Measurements from ENCODE around the gene TTC23.

TTC23 gene

GRCh38 chr15:99130314-99130713 lies 119.1 kb downstream of the TTC23 start:
- TF ChIP-seq, protein P1, sequence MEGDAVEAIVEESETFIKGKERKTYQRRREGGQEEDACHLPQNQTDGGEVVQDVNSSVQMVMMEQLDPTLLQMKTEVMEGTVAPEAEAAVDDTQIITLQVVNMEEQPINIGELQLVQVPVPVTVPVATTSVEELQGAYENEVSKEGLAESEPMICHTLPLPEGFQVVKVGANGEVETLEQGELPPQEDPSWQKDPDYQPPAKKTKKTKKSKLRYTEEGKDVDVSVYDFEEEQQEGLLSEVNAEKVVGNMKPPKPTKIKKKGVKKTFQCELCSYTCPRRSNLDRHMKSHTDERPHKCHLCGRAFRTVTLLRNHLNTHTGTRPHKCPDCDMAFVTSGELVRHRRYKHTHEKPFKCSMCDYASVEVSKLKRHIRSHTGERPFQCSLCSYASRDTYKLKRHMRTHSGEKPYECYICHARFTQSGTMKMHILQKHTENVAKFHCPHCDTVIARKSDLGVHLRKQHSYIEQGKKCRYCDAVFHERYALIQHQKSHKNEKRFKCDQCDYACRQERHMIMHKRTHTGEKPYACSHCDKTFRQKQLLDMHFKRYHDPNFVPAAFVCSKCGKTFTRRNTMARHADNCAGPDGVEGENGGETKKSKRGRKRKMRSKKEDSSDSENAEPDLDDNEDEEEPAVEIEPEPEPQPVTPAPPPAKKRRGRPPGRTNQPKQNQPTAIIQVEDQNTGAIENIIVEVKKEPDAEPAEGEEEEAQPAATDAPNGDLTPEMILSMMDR (conservative IDR thresholded peaks at IDR 0.05): no peak
- H3K27ac ChIP-seq: no peak overlapping the region

- TF ChIP-seq, protein P1 (conservative IDR thresholded peaks at IDR 0.05): no peak
- H3K27ac ChIP-seq: no peak overlapping the region
Measured at GRCh38 chr15:99129644-99130043, 119.7 kb downstream of the TTC23 start.

- TF ChIP-seq, protein P1 (conservative IDR thresholded peaks at IDR 0.05): no peak
- H3K27ac ChIP-seq: no peak overlapping the region
Measured at GRCh38 chr15:99128411-99128810, 121.0 kb downstream of the TTC23 start.

- TF ChIP-seq, protein P1 (conservative IDR thresholded peaks at IDR 0.05): no peak
- H3K27ac ChIP-seq: no peak overlapping the region
Measured at GRCh38 chr15:99127773-99128172, 121.6 kb downstream of the TTC23 start.

DNA sequence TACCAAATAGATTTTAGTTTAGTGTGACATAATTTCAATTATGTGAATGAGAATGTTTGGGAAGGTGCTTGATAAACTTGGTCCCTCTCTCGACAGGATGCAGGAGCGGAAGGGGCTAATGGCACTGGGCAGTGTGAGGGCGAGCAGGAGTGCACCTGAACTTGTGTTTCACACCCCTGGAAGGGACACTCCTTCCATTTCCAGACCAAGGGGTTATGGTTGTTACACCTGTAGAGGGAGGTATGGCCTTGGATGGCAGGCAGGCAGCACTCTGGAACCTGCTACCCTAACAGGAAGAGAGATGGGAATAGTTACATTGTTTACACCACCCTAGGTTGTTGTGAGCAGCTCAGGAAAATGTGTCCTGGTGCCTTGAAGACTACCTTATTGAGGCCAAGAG lies 122.5 kb downstream of the TTC23 start:
- H3K27ac ChIP-seq: no peak overlapping the region
- TF ChIP-seq, protein P1 (conservative IDR thresholded peaks at IDR 0.05): no peak

DNA sequence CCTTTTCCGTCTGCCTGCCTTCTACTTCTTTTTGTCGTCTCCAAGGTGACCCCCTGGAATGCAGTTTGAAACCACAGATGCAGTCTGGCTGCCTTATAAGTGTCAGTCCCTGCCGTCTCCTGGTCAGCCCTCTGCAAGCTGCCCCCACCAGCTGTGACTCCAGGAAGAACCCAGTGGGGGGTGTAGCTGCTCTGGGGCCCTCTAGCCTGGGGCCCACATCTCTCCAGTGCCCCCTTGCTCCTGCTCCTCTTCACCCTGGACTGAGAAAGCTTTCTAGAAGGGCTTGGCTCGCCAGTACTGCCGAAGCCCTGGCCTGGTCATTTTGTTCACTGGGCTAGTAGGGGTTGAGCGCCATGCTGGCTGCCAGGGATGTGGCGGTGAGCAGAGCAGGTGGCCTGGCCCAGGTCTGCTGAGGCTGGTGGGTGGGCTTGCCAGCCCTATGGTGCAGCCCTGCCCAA lies 123.2 kb downstream of the TTC23 start:
- TF ChIP-seq, protein P1 (conservative IDR thresholded peaks at IDR 0.05): no peak
- H3K27ac ChIP-seq: no peak overlapping the region

DNA sequence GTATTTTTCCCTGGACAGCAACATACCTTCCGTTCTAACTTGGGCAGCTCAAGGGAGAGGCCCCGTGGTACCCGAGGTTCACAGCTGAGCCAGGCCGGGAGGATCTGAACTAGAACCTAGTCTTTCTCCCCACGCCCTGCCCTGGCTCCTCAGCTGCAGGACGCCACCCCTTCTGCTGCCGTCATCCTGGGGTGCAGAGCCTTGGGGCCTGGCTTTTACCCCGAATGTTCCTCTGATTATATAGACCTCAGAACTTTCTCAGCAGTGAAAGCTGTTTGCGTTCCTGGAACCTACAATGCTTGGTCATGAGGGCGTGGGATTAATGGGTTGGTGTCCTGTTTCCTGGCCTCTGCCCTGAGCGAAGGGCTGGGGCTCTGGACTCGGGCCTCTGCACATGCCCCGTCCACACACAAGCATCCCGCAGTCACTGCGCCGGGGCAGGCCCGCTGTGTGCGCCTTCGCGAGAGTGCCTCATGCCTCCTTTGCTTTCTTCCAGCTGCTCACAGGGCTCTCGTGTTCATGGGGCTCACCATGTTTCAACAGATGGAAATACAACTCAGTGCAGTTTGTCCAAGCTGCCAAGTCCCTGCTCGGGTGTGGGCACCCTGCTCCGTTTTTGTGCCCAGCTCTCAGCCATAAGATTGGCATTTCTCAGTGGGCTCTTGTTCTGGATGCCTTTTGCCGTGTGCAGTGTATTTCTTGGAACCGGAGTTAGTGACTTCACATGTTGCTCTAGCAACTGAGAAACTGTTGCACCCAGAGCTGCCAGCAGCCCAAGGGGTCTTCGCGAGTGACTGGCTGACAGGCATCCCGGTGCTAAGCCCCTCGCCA lies 124.1 kb downstream of the TTC23 start:
- no peak overlapping the region for H3K27ac ChIP-seq
- TF ChIP-seq, protein P1 (conservative IDR thresholded peaks at IDR 0.05): no peak
